Measurements from ENCODE around the gene EML2. TPM values are rescaled to one million over a fixed set of nuclear protein-coding genes. Genes with fewer than 3 reads are reported as not detected.
A peak's percentile ranks its signal among the peaks of the same experiment; 100 is the strongest.

The EML2 gene
- polyA plus RNA-seq, 1 donor from 2014 or later, result 18.9 TPM

GRCh38 chr19:45584332-45585157 is 54.7 kb downstream of the EML2 start, which contains the start of gene OPA3:
OPA3 (minus strand) TSS chr19:45584802; CDS start chr19:45584764, 38 bp downstream.
- peak; percentile 38 for TF ChIP-seq SMC3 (conservative IDR thresholded peaks at IDR 0.05; ENCODE audit: poor library complexity)
- TF ChIP-seq EZH2 (IDR thresholded peaks at IDR 0.05; ENCODE audit: borderline replicate concordance, insufficient read depth, low read length, poor library complexity, severe bottlenecking), result no peak
- TF ChIP-seq RAD21 (conservative IDR thresholded peaks at IDR 0.05), result no peak
- TF ChIP-seq TAF1 (IDR thresholded peaks at IDR 0.05; ENCODE audit: low read depth), result peak; percentile 90
- TF ChIP-seq REST (IDR thresholded peaks at IDR 0.05; ENCODE audit: borderline replicate concordance), result peak; percentile 90
- TF ChIP-seq CTCF (IDR thresholded peaks at IDR 0.05; ENCODE audit: poor library complexity, severe bottlenecking), result peak; percentile 25
- TF ChIP-seq MXI1 (conservative IDR thresholded peaks at IDR 0.05; ENCODE audit: poor library complexity, severe bottlenecking), result peak; percentile 85
- peak; percentile 72 for TF ChIP-seq EP300 (conservative IDR thresholded peaks at IDR 0.05; ENCODE audit: poor library complexity, severe bottlenecking)
- TF ChIP-seq POLR2AphosphoS5 (IDR thresholded peaks at IDR 0.05), result peak; percentile 87
- H3K27ac ChIP-seq (ENCODE audit: low read length), result peak within 1 kb of the TSS; percentile 97
- H2AFZ ChIP-seq (ENCODE audit: low read depth, low read length), result peak within 1 kb of the TSS; percentile 92

GRCh38 chr19:45581576-45581975 is 57.6 kb downstream of the EML2 start:
- Histone ChIP-seq H3F3A (ENCODE audit: insufficient read depth, low read length, poor library complexity, severe bottlenecking) (no peaks in the 10 kb centered on the region), H2AFZ (ENCODE audit: low read depth, low read length) (no peak overlapping the region)

More at GRCh38 chr19:45584332-45585157, 54.7 kb downstream of the EML2 start, which contains the start of gene OPA3:
- Histone ChIP-seq H3K9ac (ENCODE audit: low read length) (peak within 1 kb of the TSS; percentile 88), H3K9me2 (ENCODE audit: insufficient read depth, low read length) (no peaks in the 10 kb centered on the region), H3K9me3 (ENCODE audit: low read length) (no peaks in the 10 kb centered on the region), H3K79me2 (replicated peaks; ENCODE audit: insufficient read depth, low read length) (no peaks in the 10 kb centered on the region), H4K20me1 (ENCODE audit: insufficient read depth) (no peaks in the 10 kb centered on the region), H3K4me3 (ENCODE audit: low read length) (peak within 1 kb of the TSS; percentile 88), H3F3A (ENCODE audit: insufficient read depth, low read length, poor library complexity, severe bottlenecking) (no peaks in the 10 kb centered on the region), H3K36me3 (ENCODE audit: insufficient read depth, low read length) (no peaks in the 10 kb centered on the region), H3K4me2 (ENCODE audit: low read length) (peak within 1 kb of the TSS; percentile 85), H3K27me3 (ENCODE audit: insufficient read depth, low read depth, low read length) (peaks cover 2% of the 10 kb centered on the region)

More at GRCh38 chr19:45581576-45581975, 57.6 kb downstream of the EML2 start:
- no peak overlapping the region for H3K27ac ChIP-seq (ENCODE audit: low read length)
- H4K20me1 ChIP-seq (ENCODE audit: insufficient read depth), result no peaks in the 10 kb centered on the region
- H3K9me2 ChIP-seq (ENCODE audit: insufficient read depth, low read length), result no peaks in the 10 kb centered on the region
- H3K79me2 ChIP-seq (replicated peaks; ENCODE audit: insufficient read depth, low read length), result no peaks in the 10 kb centered on the region
- H3K4me2 ChIP-seq (ENCODE audit: low read length), result no peak overlapping the region
- no peaks in the 10 kb centered on the region for H3K9me3 ChIP-seq (ENCODE audit: low read length)
- H3K4me3 ChIP-seq (ENCODE audit: low read length), result no peak overlapping the region
- TF ChIP-seq SMC3 (conservative IDR thresholded peaks at IDR 0.05; ENCODE audit: poor library complexity) (no peak), CTCF (IDR thresholded peaks at IDR 0.05; ENCODE audit: poor library complexity, severe bottlenecking) (no peak), EP300 (conservative IDR thresholded peaks at IDR 0.05; ENCODE audit: poor library complexity, severe bottlenecking) (no peak), RAD21 (conservative IDR thresholded peaks at IDR 0.05) (no peak), REST (IDR thresholded peaks at IDR 0.05; ENCODE audit: borderline replicate concordance) (no peak), POLR2AphosphoS5 (IDR thresholded peaks at IDR 0.05) (no peak), MXI1 (conservative IDR thresholded peaks at IDR 0.05; ENCODE audit: poor library complexity, severe bottlenecking) (no peak)
- H3K27me3 ChIP-seq (ENCODE audit: insufficient read depth, low read depth, low read length), result no peaks in the 10 kb centered on the region
- no peak overlapping the region for H3K9ac ChIP-seq (ENCODE audit: low read length)
- H3K36me3 ChIP-seq (ENCODE audit: insufficient read depth, low read length), result no peaks in the 10 kb centered on the region

All from neural cell (in vitro differentiated cells).